GM21825 (cell line): Measurements from ENCODE around the gene SHH.
A peak's percentile ranks its signal among the peaks of the same experiment; 100 is the strongest.

Source experiments
- ATAC-seq: cut with Tn5 transposase; IDR thresholded peaks from one replicate; pipeline ENCODE4 v1.9.1; 2021; ENCODE audit warnings: mild to moderate bottlenecking, moderate library complexity; ENCODE audit not compliant: unreplicated experiment

SHH gene

DNA sequence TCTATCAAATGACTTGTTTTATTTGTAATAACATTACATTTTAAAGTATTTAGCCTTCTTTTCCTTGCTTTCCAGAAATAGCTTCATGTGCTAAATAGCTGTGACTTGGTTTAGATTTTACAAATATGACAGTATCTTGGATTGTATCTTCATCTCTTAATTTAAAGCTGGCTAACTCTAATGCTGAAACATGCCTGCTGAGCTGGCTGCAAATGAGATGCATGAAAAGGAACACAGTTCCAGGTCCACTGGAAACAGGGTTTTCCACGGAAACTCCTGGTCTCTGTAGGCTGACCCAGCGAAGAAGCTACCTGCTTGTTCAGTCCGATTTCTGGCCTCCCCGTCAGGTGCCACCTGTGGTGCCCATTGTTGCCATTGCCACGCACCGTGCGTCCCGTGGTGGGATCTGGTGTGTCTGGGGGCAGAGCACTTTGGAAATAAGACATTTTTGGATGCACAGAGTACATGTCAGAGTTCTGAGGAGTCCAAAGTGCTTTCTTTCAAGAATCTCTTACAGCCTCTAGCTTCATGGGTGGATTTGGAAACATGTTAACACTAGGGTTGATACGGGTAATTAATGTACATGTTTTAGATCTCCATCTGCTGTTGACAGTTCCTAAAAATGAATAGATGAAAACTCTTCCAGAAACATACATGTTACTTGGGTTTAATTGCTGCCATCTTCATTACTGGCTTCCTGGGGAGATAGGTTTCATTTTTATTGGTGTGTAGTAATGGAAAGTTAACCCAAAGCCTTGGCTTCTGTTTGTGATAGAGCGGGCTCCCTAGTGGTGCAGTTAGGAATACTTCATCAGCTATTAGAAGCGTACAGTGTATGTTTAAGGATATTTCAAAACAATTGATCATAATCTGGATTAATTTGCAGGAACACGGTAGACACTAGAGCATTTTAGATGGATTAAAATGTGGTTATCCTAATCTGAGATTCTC lies 45.0 kb downstream of the SHH start:
- no peak for ATAC-seq

DNA sequence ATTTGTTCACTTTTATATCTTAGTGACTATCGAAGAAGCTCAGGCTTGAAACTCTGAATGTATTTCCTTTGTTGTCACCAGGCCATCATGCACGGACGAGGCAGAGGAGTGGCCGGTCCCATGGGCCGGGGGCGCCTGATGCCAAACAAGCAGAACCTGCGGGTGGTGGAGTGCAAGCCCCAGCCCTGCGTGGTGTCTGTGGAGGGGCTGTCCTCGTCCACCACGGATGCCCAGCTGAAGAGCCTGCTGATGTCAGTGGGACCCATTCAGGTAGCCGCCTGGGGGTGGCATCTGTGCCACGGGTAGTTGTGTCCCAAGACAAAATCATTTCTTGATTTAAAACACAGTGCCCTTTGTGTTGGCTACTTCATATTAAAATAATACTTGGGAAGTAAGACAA lies 45.9 kb downstream of the SHH start:
- no peak for ATAC-seq

GRCh38 chr7:155765458-155765857 lies 46.8 kb downstream of the SHH start:
- no peak for ATAC-seq

- peak; percentile 56 for ATAC-seq
These were observed 47.8 kb downstream of the SHH start for GRCh38 chr7:155764438-155764793.

DNA sequence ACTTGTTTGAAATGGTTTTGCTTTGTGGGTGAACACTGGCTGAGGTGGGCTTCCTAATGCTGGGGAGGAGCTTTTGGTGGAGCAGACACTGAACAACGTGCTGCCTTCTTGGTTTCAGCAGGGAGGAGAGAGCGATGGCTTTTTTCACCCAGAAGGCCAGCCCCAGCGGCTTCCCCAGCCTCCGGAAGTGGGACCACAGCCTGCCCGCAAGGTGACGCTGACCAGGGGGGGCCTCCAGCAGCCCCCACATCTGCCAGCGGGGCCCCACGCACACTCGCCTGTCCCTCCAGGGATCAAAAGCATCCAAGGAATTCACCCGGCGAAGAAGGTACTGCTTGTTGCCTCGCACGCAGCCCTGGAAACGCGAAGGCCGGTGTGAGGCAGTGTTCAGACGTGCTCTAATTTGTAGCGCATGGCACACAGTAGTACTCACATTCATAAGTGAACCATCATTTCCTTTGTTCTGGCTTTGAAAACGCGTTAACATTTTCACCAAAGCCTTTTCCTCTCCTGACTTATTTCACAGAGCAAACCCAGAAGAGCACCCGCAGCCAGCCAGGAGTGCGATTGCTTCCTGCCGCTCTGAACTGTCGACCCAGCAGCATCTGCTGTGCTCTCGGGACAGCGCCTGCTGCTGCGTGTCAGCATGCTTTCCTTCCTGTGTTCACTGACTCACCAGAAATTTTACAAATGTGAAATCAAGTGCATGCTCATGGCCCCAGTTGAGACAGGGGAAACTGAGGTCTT lies 48.4 kb downstream of the SHH start:
- peak; percentile 64 for ATAC-seq

DNA sequence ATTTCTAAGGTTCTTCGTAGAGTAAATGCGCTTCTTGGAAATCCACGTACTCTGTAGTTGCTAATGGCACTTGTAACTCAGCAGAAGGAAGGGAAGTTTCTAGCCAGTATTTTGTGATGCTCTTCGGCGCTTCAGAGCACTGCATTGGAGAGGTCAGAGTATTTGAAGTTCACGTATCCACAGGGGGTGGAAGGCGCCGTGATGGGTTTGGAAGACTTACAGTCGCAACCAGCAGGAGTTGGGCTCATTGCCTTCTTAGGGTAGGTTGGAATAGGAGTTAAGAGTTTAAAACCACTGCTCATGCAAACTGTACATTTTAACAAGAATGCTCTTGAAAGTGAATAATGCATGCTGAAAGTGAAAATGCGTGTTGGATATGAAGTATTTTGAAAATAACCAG lies 49.1 kb downstream of the SHH start:
- no peak for ATAC-seq

GRCh38 chr7:155762655-155763054 lies 49.6 kb downstream of the SHH start:
- ATAC-seq, result no peak

GRCh38 chr7:155762036-155762435 lies 50.2 kb downstream of the SHH start:
- no peak for ATAC-seq

DNA sequence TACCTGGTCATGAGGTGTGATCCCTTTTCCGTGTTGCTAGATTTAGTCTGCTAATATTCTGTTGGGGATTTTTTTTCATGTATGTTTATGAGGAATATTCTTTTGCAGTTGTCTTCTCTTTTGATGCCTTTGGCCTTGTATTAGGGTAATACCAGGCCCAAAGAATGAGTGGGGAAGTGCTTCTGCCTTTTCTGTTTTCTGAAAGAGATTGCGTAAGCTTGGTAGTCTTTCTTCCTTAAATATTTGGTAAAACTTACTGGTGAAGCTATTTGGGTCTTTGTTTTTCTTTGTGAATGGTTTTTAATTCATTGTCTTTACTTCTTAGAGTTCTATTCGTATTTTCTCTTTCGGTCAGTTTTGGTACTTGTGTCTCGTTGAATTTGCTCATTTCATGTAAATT lies 51.1 kb downstream of the SHH start:
- no peak for ATAC-seq

DNA sequence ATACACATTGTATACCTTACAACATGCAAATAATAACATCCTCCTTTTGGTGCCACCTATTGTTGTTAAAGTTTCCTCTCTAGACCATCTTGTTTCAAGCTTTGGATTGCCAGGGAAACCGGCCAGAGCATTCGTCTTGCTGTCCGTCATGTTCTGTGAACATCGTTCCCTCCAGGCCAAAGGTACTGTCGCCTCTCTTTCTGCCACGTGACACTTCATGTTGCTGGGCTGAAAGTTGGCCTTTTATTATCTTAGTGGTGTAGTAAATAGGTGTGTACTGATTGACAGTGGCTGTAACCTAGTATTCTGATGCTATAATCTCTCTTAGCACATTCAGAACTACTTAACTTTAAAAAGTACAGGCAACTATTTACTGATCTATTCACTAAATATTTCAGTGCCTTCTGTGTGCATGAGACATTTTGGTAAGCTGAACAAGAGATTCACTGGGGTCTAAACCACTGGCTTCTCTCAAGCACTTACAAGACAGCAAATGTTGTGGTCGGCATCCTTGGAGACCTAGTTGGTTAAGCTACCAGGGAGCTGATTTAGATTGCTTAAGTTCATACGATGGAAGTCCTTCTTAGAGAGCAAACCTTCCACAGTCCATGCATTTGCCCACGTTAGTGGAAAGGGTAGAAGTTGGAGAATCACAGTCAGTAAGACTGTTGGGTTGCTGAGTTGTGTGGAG lies 52.4 kb downstream of the SHH start:
- ATAC-seq, result no peak

DNA sequence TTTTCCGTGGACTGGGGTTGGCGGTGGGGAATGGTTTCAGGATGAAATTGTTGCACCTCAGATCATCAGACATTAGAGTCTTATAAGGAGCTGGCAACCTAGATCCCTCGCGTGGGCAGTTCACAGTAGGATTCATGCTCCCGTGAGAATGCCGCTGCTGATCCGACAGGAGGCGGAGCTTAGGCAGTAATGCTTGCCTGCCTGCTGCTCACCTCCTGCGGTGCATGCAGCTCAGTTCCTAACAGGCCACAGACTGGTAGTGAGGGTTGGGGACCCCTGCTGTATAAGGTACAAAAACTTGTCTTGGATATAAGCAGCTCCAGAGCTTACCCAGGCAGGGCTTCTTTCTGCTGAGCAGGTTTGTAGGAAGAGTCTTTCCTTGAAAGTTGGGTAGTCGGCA lies 53.9 kb downstream of the SHH start:
- no peak for ATAC-seq

- no peak for ATAC-seq
These were observed 55.9 kb downstream of the SHH start for GRCh38 chr7:155756322-155756721.

GRCh38 chr7:155755026-155755425 lies 57.2 kb downstream of the SHH start:
- ATAC-seq, result no peak

GRCh38 chr7:155754165-155754564 lies 58.1 kb downstream of the SHH start:
- no peak for ATAC-seq

- peak; percentile 13 for ATAC-seq
These were observed 58.8 kb downstream of the SHH start for GRCh38 chr7:155753446-155753965.

GRCh38 chr7:155752756-155753445 lies 59.4 kb downstream of the SHH start:
- ATAC-seq, result peak; percentile 52

DNA sequence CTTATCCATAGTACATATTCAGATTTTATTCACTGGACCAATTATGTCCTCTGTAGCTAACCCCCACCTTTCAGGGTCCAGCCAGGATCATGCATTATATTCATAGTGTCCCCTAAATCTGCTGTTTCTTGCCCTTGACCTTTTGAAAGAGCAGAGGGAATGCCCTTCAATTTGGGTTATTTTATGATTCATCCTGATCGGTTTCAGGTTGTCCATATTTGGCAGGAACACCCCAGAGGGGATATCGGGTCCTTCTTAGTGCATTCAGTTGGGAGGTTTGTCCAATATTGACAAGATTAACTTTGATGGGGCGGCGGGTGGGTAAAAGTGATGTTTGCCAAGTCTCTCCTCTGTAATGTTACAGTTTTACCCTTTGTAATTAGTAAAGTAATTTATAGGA lies 60.9 kb downstream of the SHH start:
- ATAC-seq, result no peak

DNA sequence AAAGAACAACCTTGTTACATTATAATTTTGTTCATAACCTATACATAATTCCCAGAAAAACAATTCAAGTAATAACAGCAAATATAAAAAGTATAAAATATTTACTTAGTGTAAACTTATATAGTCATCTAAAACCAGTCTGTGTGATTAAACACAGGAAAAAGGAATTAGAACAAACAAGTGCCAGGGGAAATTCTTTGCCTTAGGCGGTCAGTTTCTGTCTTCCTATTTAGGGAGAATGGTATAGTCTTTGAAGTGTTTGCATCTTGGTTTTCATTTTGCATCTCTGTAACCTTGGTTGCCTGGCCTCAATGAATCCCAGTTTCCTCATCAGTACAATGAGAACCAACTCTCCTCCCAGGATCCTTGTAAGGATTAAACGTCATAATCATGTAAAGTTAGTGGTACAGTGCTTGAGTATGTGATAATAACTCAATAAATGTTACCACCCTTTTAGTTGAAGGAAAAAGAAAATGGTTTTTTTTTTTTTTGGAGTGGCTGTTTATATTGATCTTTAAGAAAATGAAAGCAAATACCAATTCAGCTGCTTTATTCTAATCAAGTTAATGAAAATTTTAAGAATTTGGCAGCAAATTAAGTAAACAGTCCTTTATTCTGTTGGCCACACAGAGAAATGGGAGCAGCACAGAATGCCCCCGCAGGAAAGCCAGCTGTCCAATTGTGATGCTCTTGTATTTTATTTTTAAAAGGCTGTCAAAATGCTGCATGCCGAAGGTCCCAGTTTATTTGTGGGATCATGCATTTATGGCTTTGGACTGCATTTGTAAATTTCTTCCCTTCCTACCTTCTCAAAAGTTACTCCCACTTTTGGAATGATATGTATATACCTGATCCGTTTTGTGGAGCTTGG lies 61.8 kb downstream of the SHH start:
- no peak for ATAC-seq
